Measurements from ENCODE around the gene ADAMTS17.

Gene ADAMTS17

DNA sequence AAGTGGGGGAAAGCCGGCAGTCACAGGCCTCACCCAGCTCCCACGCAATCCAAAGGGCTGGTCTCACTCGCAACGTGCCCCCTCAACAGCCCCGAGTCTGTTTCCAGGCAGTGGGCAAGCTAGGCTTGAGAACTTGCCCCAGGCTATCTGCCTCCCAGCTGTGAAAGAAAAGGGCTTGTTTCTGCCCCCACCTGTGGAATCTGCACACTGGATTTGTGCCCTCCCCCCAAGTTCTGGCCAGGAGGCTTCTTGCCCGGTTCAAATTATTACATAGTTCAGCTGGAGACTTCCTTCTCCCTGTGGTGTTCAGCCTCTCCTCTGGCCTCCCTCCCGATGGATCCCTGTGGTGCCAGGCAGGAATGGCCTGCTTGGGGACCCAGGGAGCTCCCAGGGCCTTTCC lies 324.6 kb downstream of the ADAMTS17 start:
- Histone ChIP-seq H3K9ac (ENCODE audit: low read length) (no peak overlapping the region), H4K20me1 (ENCODE audit: insufficient read depth, low read length) (no peaks in the 10 kb centered on the region), H3K27ac (ENCODE audit: low read length) (no peak overlapping the region), H2AFZ (ENCODE audit: low read depth, low read length) (no peak overlapping the region), H3K36me3 (replicated peaks; ENCODE audit: low read depth, low read length) (no peaks in the 10 kb centered on the region), H3K9me3 (ENCODE audit: insufficient read depth, low read length) (no peaks in the 10 kb centered on the region), H3K4me2 (ENCODE audit: low read length) (no peak overlapping the region), H3K27me3 (ENCODE audit: low read depth, low read length) (peaks cover 6% of the 10 kb centered on the region; the same call in 1 of the 2 replicates), H3K4me3 (ENCODE audit: low read length) (no peak overlapping the region), H3K4me1 (ENCODE audit: low read length) (no peaks in the 10 kb centered on the region), H3K79me2 (ENCODE audit: low read length) (no peaks in the 10 kb centered on the region)
- TF ChIP-seq EZH2phosphoT487 (IDR thresholded peaks at IDR 0.05; ENCODE audit: low read depth): no peak
- TF ChIP-seq, protein P1, sequence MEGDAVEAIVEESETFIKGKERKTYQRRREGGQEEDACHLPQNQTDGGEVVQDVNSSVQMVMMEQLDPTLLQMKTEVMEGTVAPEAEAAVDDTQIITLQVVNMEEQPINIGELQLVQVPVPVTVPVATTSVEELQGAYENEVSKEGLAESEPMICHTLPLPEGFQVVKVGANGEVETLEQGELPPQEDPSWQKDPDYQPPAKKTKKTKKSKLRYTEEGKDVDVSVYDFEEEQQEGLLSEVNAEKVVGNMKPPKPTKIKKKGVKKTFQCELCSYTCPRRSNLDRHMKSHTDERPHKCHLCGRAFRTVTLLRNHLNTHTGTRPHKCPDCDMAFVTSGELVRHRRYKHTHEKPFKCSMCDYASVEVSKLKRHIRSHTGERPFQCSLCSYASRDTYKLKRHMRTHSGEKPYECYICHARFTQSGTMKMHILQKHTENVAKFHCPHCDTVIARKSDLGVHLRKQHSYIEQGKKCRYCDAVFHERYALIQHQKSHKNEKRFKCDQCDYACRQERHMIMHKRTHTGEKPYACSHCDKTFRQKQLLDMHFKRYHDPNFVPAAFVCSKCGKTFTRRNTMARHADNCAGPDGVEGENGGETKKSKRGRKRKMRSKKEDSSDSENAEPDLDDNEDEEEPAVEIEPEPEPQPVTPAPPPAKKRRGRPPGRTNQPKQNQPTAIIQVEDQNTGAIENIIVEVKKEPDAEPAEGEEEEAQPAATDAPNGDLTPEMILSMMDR (IDR thresholded peaks at IDR 0.05; ENCODE audit: low read depth, low read length): no peak

DNA sequence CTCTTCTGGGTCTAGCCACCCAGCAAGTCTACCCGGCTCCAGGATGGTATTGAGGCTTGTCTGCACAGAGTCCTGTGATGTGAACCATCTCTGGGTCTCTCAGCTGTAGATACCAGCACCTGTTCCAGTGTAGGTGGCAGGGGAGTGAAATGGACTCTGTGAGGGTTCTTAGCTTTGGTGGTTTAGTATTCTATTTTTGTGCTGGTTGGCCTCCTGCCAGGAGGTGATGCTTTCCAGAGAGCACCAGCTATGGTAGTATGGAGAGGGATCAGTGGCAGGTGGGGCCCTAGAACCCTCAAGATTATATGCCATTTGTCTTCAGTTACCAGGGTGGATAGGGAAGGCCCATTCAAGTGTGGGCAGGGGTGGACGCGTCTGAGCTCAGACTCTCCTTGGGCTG lies 325.1 kb downstream of the ADAMTS17 start:
- peaks cover 6% of the 10 kb centered on the region; the same call in 1 of the 2 replicates for H3K27me3 ChIP-seq (ENCODE audit: low read depth, low read length)
- H3K4me2 ChIP-seq (ENCODE audit: low read length): no peak overlapping the region
- H3K27ac ChIP-seq (ENCODE audit: low read length): no peak overlapping the region
- no peaks in the 10 kb centered on the region for H3K36me3 ChIP-seq (replicated peaks; ENCODE audit: low read depth, low read length)
- no peak overlapping the region for H3K9ac ChIP-seq (ENCODE audit: low read length)
- H3K4me1 ChIP-seq (ENCODE audit: low read length): no peaks in the 10 kb centered on the region
- no peak for TF ChIP-seq EZH2phosphoT487 (IDR thresholded peaks at IDR 0.05; ENCODE audit: low read depth)
- TF ChIP-seq, protein P1 (IDR thresholded peaks at IDR 0.05; ENCODE audit: low read depth, low read length): no peak
- no peak overlapping the region for H3K4me3 ChIP-seq (ENCODE audit: low read length)
- H3K9me3 ChIP-seq (ENCODE audit: insufficient read depth, low read length): no peaks in the 10 kb centered on the region
- H2AFZ ChIP-seq (ENCODE audit: low read depth, low read length): no peak overlapping the region
- H4K20me1 ChIP-seq (ENCODE audit: insufficient read depth, low read length): no peaks in the 10 kb centered on the region
- no peaks in the 10 kb centered on the region for H3K79me2 ChIP-seq (ENCODE audit: low read length)

DNA sequence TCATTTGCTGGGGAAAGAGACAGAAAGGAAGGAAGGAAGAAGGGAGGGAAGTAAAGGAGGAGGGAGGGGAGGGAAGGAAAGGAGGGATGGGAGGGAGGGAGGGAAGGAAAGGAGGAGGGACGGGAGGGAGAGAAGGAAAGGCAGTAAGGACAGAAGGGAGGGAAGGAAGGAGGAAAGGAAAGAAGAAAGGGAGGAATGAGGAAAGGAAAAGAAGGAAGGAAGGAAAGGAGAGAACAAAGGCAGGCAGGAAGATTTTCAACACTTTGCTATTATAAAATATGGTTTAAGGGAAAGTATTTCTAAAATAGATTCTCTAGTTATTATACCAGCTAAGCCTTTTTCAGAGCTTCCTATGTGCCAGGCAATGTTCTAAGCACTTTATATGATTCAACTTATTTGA lies 330.5 kb downstream of the ADAMTS17 start:
- no peak overlapping the region for H2AFZ ChIP-seq (ENCODE audit: low read depth, low read length)
- no peak overlapping the region for H3K27ac ChIP-seq (ENCODE audit: low read length)
- no peak overlapping the region for H3K4me3 ChIP-seq (ENCODE audit: low read length)
- TF ChIP-seq EZH2phosphoT487 (IDR thresholded peaks at IDR 0.05; ENCODE audit: low read depth): no peak
- TF ChIP-seq, protein P1 (IDR thresholded peaks at IDR 0.05; ENCODE audit: low read depth, low read length): no peak
- H3K79me2 ChIP-seq (ENCODE audit: low read length): no peaks in the 10 kb centered on the region
- H4K20me1 ChIP-seq (ENCODE audit: insufficient read depth, low read length): no peaks in the 10 kb centered on the region
- no peaks in the 10 kb centered on the region for H3K36me3 ChIP-seq (replicated peaks; ENCODE audit: low read depth, low read length)
- no peaks in the 10 kb centered on the region for H3K4me1 ChIP-seq (ENCODE audit: low read length)
- no peak overlapping the region for H3K4me2 ChIP-seq (ENCODE audit: low read length)
- H3K27me3 ChIP-seq (ENCODE audit: low read depth, low read length): no peaks in the 10 kb centered on the region
- H3K9ac ChIP-seq (ENCODE audit: low read length): no peak overlapping the region
- H3K9me3 ChIP-seq (ENCODE audit: insufficient read depth, low read length): no peaks in the 10 kb centered on the region

DNA sequence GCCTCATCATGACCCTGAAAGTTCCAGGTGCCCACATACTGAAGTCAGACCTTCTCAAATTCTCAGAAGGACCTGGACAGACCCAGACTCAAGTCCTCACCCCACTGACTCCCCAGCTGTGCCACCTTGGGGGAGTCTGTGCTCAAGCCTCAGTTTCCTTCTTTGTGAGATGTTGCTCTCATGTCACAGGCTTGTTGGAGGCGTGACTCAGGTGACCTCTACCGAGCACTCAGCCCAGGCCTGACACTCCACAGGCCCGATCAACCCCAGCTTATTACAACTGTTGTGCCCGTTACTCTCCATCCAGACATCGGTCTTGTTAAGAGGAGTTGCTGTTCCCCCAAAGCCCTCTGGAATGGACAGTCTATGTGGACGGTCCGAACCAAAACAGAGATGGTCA lies 332.4 kb downstream of the ADAMTS17 start:
- no peak overlapping the region for H3K9ac ChIP-seq (ENCODE audit: low read length)
- H3K4me1 ChIP-seq (ENCODE audit: low read length): no peaks in the 10 kb centered on the region
- no peaks in the 10 kb centered on the region for H3K9me3 ChIP-seq (ENCODE audit: insufficient read depth, low read length)
- no peak overlapping the region for H3K4me3 ChIP-seq (ENCODE audit: low read length)
- no peaks in the 10 kb centered on the region for H4K20me1 ChIP-seq (ENCODE audit: insufficient read depth, low read length)
- H3K36me3 ChIP-seq (replicated peaks; ENCODE audit: low read depth, low read length): no peaks in the 10 kb centered on the region
- no peaks in the 10 kb centered on the region for H3K79me2 ChIP-seq (ENCODE audit: low read length)
- H3K27ac ChIP-seq (ENCODE audit: low read length): no peak overlapping the region
- H2AFZ ChIP-seq (ENCODE audit: low read depth, low read length): no peak overlapping the region
- no peaks in the 10 kb centered on the region for H3K27me3 ChIP-seq (ENCODE audit: low read depth, low read length)
- H3K4me2 ChIP-seq (ENCODE audit: low read length): no peak overlapping the region
- TF ChIP-seq EZH2phosphoT487 (IDR thresholded peaks at IDR 0.05; ENCODE audit: low read depth): no peak
- TF ChIP-seq, protein P1 (IDR thresholded peaks at IDR 0.05; ENCODE audit: low read depth, low read length): no peak

Measured in OCI-LY3 (cell line).